HepG2 (cell line): ENCODE results near the gene PMVK. TPM values are rescaled to one million over a fixed set of nuclear protein-coding genes. Genes with fewer than 3 reads are reported as not detected.

ENCODE experiments used
- ATAC-seq: fragments of 200-7000 bp; cut with Tn5 transposase; 3 replicates; pipeline ENCODE4 v1.9.1; 2020; ENCODE audit warnings: mild to moderate bottlenecking, moderate library complexity
- BruUV-seq: library from RNA; stranded (reverse); fragments of 400-500 nt; replicated peaks from 2 replicates; lab custom pipeline; 2021; lab: Mats Ljungman, UMichigan
- CTCF ChIA-PET: fragments of 300-600 bp; formaldehyde crosslinking; extraction: SDS; loops from one replicate; lab custom pipeline; 2021; ENCODE audit warnings: low total read pairs, inconsistent platforms, low intra/inter-chr PET ratio; lab: Yijun Ruan, JAX
- POLR2A ChIA-PET: fragments of 350-600 bp; sonication (Branson Sonifier 250); formaldehyde crosslinking; loops from one replicate; lab custom pipeline; 2020; ENCODE audit warnings: antibody characterized with exemption, inconsistent platforms; lab: Yijun Ruan, JAX
- DNase-seq: peaks from one replicate; pipeline ENCODE4 v3.0.0-alpha.2; 2015; ENCODE audit warnings: low spot score
- FAIRE-seq: peaks from 3 replicates; lab custom pipeline; 2011; peaks lifted over from hg19 to GRCh38; lab: Jason Lieb, UNC
- H2AFZ ChIP-seq: one replicate; pipeline ENCODE4 v1.6.1; 2011; ENCODE audit warnings: low read length, inconsistent platforms
- H3K27ac ChIP-seq: fragments of 300-600 bp; 3 replicates; pipeline ENCODE4 v1.8.0; 2011; ENCODE audit warnings: mixed run types, mild to moderate bottlenecking, mixed read lengths, low read length, inconsistent platforms; ENCODE audit not compliant: insufficient read depth; ENCODE audit errors: extremely low read length
- H3K27me3 ChIP-seq, 2 experiments: fragments of 200-600 bp in 1 of 2; 2 replicates in 1 of 2; 3 replicates in 1 of 2; pipeline versions ENCODE4 v1.6.0 to v1.8.0; 2011; ENCODE audit warnings: low read length in 2 of 2, mild to moderate bottlenecking in 2 of 2, moderate library complexity in 2 of 2, inconsistent platforms in 1 of 2; ENCODE audit not compliant: insufficient read depth in 2 of 2, control insufficient read depth in 1 of 2
- H3K36me3 ChIP-seq, 2 experiments: fragments of 200-600 bp in 1 of 2; replicated peaks in 1 of 2; 2 replicates in 1 of 2; 3 replicates in 1 of 2; pipeline versions ENCODE4 v1.5.1 to v1.8.0; 2011; ENCODE audit warnings: low read length in 2 of 2, inconsistent platforms in 1 of 2; ENCODE audit not compliant: insufficient read depth in 2 of 2, control insufficient read depth in 1 of 2
- H3K4me1 ChIP-seq: 2 replicates; pipeline ENCODE4 v1.5.1; 2012; ENCODE audit warnings: low read length, inconsistent platforms; ENCODE audit not compliant: insufficient read depth
- H3K4me2 ChIP-seq: 2 replicates; pipeline ENCODE4 v1.6.0; 2011; ENCODE audit warnings: low read depth, low read length, inconsistent platforms
- H3K4me3 ChIP-seq, 3 experiments: fragments of 200-600 bp in 1 of 3; sonication (generic), shearing (Covaris generic) in 1 of 3; replicated peaks in 1 of 3; 2 replicates each; pipeline ENCODE4 v1.5.1; 2011 to 2016; ENCODE audit warnings: low read length in 3 of 3, inconsistent platforms in 2 of 3, low read depth in 2 of 3, mild to moderate bottlenecking in 2 of 3, control low read depth in 1 of 3, mixed read lengths in 1 of 3; ENCODE audit not compliant: insufficient read depth in 1 of 3
- H3K79me2 ChIP-seq: one replicate; pipeline ENCODE4 v1.6.1; 2011; ENCODE audit warnings: low read length, inconsistent platforms; ENCODE audit not compliant: insufficient read depth
- H3K9ac ChIP-seq: 2 replicates; pipeline ENCODE4 v1.6.0; 2011; ENCODE audit warnings: mild to moderate bottlenecking, low read depth, low read length, inconsistent platforms; ENCODE audit not compliant: insufficient read depth
- H3K9me3 ChIP-seq: 2 replicates; pipeline ENCODE4 v1.5.1; 2012; ENCODE audit warnings: mild to moderate bottlenecking, low read length
- H4K20me1 ChIP-seq: 2 replicates; pipeline ENCODE4 v1.6.0; 2011; ENCODE audit warnings: inconsistent platforms, mild to moderate bottlenecking, low read length, moderate library complexity; ENCODE audit not compliant: insufficient read depth
- ASH2L ChIP-seq: fragments of 300-600, 200-600 bp; sonication (generic); IDR thresholded peaks from 2 replicates; pipeline ENCODE4 v1.7.0; 2017; ENCODE audit warnings: low read depth, mild to moderate bottlenecking, moderate library complexity, mixed read lengths, low read length; ENCODE audit not compliant: insufficient read length
- HOXA3 ChIP-seq: sonication (generic); formaldehyde crosslinking; IDR thresholded peaks from 2 replicates; pipeline ENCODE4 v1.5.0; 2020; ENCODE audit warnings: missing genetic modification reagents
- ISL2 ChIP-seq: sonication (generic); formaldehyde crosslinking; IDR thresholded peaks from 2 replicates; pipeline ENCODE4 v1.5.0; 2020; ENCODE audit warnings: missing genetic modification reagents
- PRDM15 ChIP-seq: sonication (generic); formaldehyde crosslinking; IDR thresholded peaks from 2 replicates; pipeline ENCODE4 v1.4.0; 2020; ENCODE audit warnings: missing genetic modification reagents
- SKI ChIP-seq: fragments of 450-650 bp; IDR thresholded peaks from one replicate; pipeline ENCODE4 v1.6.1; 2018; ENCODE audit warnings: mild to moderate bottlenecking; ENCODE audit not compliant: partially characterized antibody
- TARDBP ChIP-seq: sonication (generic); formaldehyde crosslinking; IDR thresholded peaks from 2 replicates; pipeline ENCODE4 v1.8.0; 2022; ENCODE audit warnings: mild to moderate bottlenecking, missing genetic modification reagents
- ZIK1 ChIP-seq: sonication (generic); formaldehyde crosslinking; IDR thresholded peaks from 2 replicates; pipeline ENCODE4 v1.5.0; 2020; ENCODE audit warnings: mild to moderate bottlenecking, low read depth, missing genetic modification reagents, borderline replicate concordance
- ZNF281 ChIP-seq: sonication (generic); formaldehyde crosslinking; IDR thresholded peaks from 2 replicates; pipeline ENCODE4 v1.4.0; 2020; ENCODE audit warnings: missing genetic modification reagents, borderline replicate concordance
- ZNF788 ChIP-seq: sonication (generic); formaldehyde crosslinking; IDR thresholded peaks from 2 replicates; pipeline ENCODE4 v1.5.0; 2020; ENCODE audit warnings: mild to moderate bottlenecking, missing genetic modification reagents, borderline replicate concordance
- WGBS: methylation state at CpG from one replicate; pipeline ENCODE4 v1.1.6; 2017; ENCODE audit warnings: low lambda C conversion rate; 5-methylcytosine and 5-hydroxymethylcytosine counted together
- in situ Hi-C: cut with HindIII; loops from 2 replicates; pipeline ENCODE4 v1.10.0; 2017; ENCODE audit warnings: low pct_unique_long_range_greater_than_20kb; ENCODE audit not compliant: extremely low pct_ligation_motif_present
- intact Hi-C: fragments of 100-400 bp; cut with micrococcal nuclease; formaldehyde crosslinking; loops from one replicate; pipeline ENCODE4 v1.10.0; 2022; ENCODE audit not compliant: unreplicated experiment
- polyA plus RNA-seq, 8 experiments: library from polyadenylated mRNA; depleted of rRNA in 3 of 8; stranded (reverse) in 7 of 8; unstranded in 1 of 8; fragments of >200 nt; fragmentation: Illumina TruSeq in 4 of 8; extraction: Trizol in 4 of 8; gene quantifications; 2 replicates each; pipeline versions ENCODE4 v1.2.1 to v1.2.3, GENCODE V29; 2011 to 2016; ENCODE audit warnings: low read depth in 4 of 8, missing spikeins in 1 of 8, mixed read lengths in 1 of 8; ENCODE audit not compliant: insufficient read depth in 1 of 8
- total RNA-seq, 5 experiments: library from RNA; depleted of rRNA; stranded (reverse); fragments of >200 nt; fragmentation: Illumina TruSeq; extraction: Trizol; gene quantifications; 2 replicates each; pipeline ENCODE4 v1.2.3, GENCODE V29; 2016; ENCODE audit warnings: low read depth in 1 of 5
- TF ChIP-seq, protein P1 (sequence below): IDR thresholded peaks from 2 replicates; pipeline ENCODE4 v1.6.1; 2016; ENCODE audit warnings: mild to moderate bottlenecking
- TF ChIP-seq, protein P2 (sequence below): sonication (generic); formaldehyde crosslinking; IDR thresholded peaks from 2 replicates; pipeline ENCODE4 v1.4.0; 2020; ENCODE audit warnings: missing genetic modification reagents

Gene PMVK
- total and polyA plus RNA-seq, 2 of the 13 experiments (the other 11 are each of a cell fraction or from before 2014, with no cell fraction given) = 3.9 to 12.6 TPM

GRCh38 chr1:154972517-154973343, 36.2 kb upstream of the PMVK start:
- Histone ChIP-seq H3K9me3 (no peaks in the 10 kb centered on the region), H3K27ac (peak overlapping the region; percentile 100), H3K36me3 (peaks cover 5 to 17% of the 10 kb centered on the region in 2 experiments; a peak in 4 of 5 replicates), H4K20me1 (no peaks in the 10 kb centered on the region), H3K4me1 (peaks cover 70% of the 10 kb centered on the region), H3K79me2 (peaks cover 69% of the 10 kb centered on the region), H3K4me3 (peak overlapping the region; percentile 65 to 84 (median 70)), H2AFZ (no peak overlapping the region), H3K9ac (peak overlapping the region; percentile 98), H3K27me3 (no peaks in the 10 kb centered on the region; a peak in 1 of 5 replicates), H3K4me2 (peak overlapping the region; percentile 100)
- ATAC-seq = peak; percentile 41
- 2% methylated on average over 18 of the region's 18 CpGs for WGBS
- ChIA-PET CTCF (interaction anchor here (1.0 kb wide), 1 partner anchor 10 kb away, joined by 3 read pairs; no protein-coding TSS in a partner anchor), POLR2A (interaction anchor here (0.7 to 6.6 kb wide), 25 partner anchors 11 to 753 kb away, joined by 3 to 148 read pairs (median 9); partner anchors contain the start of genes ADAM15, FLAD1, LENEP and PBXIP1)
- peak; percentile 94 for FAIRE-seq
- DNase-seq = peak; percentile 95
- TSS peak; percentile 86 for BruUV-seq
- in situ Hi-C loops = no loop called here
- intact Hi-C loops = loop anchor here (1.0 to 2.0 kb wide), 2 partner anchors 16 to 28 kb away; partner anchors contain the start of gene PBXIP1
- TF ChIP-seq, protein P1, sequence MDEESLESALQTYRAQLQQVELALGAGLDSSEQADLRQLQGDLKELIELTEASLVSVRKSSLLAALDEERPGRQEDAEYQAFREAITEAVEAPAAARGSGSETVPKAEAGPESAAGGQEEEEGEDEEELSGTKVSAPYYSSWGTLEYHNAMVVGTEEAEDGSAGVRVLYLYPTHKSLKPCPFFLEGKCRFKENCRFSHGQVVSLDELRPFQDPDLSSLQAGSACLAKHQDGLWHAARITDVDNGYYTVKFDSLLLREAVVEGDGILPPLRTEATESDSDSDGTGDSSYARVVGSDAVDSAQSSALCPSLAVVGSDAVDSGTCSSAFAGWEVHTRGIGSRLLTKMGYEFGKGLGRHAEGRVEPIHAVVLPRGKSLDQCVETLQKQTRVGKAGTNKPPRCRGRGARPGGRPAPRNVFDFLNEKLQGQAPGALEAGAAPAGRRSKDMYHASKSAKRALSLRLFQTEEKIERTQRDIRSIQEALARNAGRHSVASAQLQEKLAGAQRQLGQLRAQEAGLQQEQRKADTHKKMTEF (CRISPR knock-in tag) = peak; percentile 81
- TF ChIP-seq SKI = peak; percentile 28
- 0 out of 2 replicates have a peak, but pooled peaks have one; percentile 7 for TF ChIP-seq TARDBP (CRISPR knock-in tag)
- peak; percentile 33; the same call in 1 of the 2 replicates for TF ChIP-seq ISL2 (CRISPR knock-in tag)
- peak; percentile 93 for TF ChIP-seq ZNF281 (CRISPR knock-in tag)
- TF ChIP-seq, protein P2, sequence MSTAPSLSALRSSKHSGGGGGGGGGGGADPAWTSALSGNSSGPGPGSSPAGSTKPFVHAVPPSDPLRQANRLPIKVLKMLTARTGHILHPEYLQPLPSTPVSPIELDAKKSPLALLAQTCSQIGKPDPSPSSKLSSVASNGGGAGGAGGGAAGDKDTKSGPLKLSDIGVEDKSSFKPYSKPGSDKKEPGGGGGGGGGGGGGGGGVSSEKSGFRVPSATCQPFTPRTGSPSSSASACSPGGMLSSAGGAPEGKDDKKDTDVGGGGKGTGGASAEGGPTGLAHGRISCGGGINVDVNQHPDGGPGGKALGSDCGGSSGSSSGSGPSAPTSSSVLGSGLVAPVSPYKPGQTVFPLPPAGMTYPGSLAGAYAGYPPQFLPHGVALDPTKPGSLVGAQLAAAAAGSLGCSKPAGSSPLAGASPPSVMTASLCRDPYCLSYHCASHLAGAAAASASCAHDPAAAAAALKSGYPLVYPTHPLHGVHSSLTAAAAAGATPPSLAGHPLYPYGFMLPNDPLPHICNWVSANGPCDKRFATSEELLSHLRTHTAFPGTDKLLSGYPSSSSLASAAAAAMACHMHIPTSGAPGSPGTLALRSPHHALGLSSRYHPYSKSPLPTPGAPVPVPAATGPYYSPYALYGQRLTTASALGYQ (CRISPR knock-in tag) = peak; percentile 22; the same call in 1 of the 2 replicates
- no peak for TF ChIP-seq ZIK1 (CRISPR knock-in tag)
- peak; percentile 80 for TF ChIP-seq HOXA3 (CRISPR knock-in tag)
- TF ChIP-seq ZNF788 (CRISPR knock-in tag) = peak; percentile 50; the same call in 1 of the 2 replicates
- peak; percentile 46 for TF ChIP-seq ASH2L
- peak; percentile 39; the same call in 1 of the 2 replicates for TF ChIP-seq PRDM15
